Loucy (cell line): ENCODE results near the gene TMEM59.

Experiments used
- H2AFZ ChIP-seq: fragments of 200-600 bp; sonication (generic); 2 replicates; pipeline ENCODE4 v1.6.0; 2016; ENCODE audit warnings: antibody characterized with exemption, mild to moderate bottlenecking, low read length, moderate library complexity
- H3F3A ChIP-seq: fragments of 200-600 bp; 2 replicates; pipeline ENCODE4 v1.6.0; 2016; ENCODE audit warnings: antibody characterized with exemption, low read depth, mild to moderate bottlenecking
- H3K27me3 ChIP-seq: fragments of 200-600 bp; sonication (generic); 2 replicates; pipeline ENCODE4 v1.6.1; 2014; ENCODE audit warnings: low read length, mild to moderate bottlenecking; ENCODE audit not compliant: insufficient read depth, poor library complexity, severe bottlenecking
- H3K36me3 ChIP-seq: fragments of 200-600 bp; sonication (generic); 2 replicates; pipeline ENCODE4 v1.6.1; 2016; ENCODE audit warnings: low read length; ENCODE audit not compliant: insufficient read depth
- H3K4me1 ChIP-seq: fragments of 200-600 bp; sonication (generic); 2 replicates; pipeline ENCODE4 v1.5.1; 2014; ENCODE audit warnings: low read length, mild to moderate bottlenecking; ENCODE audit not compliant: insufficient read depth, poor library complexity, severe bottlenecking
- H3K4me2 ChIP-seq: fragments of 200-600 bp; sonication (generic); 2 replicates; pipeline ENCODE4 v1.6.0; 2014; ENCODE audit warnings: antibody characterized with exemption, low read length, low read depth, mild to moderate bottlenecking; ENCODE audit not compliant: poor library complexity, severe bottlenecking
- H3K4me3 ChIP-seq: fragments of 200-600 bp; sonication (generic); 2 replicates; pipeline ENCODE4 v1.5.1; 2014; ENCODE audit warnings: low read length, mild to moderate bottlenecking, mixed read lengths; ENCODE audit not compliant: poor library complexity, severe bottlenecking
- H3K79me2 ChIP-seq: fragments of 200-600 bp; sonication (generic); 2 replicates; pipeline ENCODE4 v1.6.1; 2014; ENCODE audit warnings: low read length; ENCODE audit not compliant: insufficient read depth
- H3K9ac ChIP-seq: fragments of 200-600 bp; sonication (generic); 2 replicates; pipeline ENCODE4 v1.6.0; 2014; ENCODE audit warnings: mild to moderate bottlenecking, low read depth, low read length, moderate library complexity; ENCODE audit not compliant: poor library complexity, severe bottlenecking
- H3K9me2 ChIP-seq: fragments of 200-600 bp; sonication (generic); replicated peaks from 2 replicates; pipeline ENCODE4 v1.6.1; 2016; ENCODE audit warnings: low read depth, low read length, mixed read lengths
- H3K9me3 ChIP-seq: fragments of 200-600 bp; sonication (generic); 2 replicates; pipeline ENCODE4 v1.6.1; 2014; ENCODE audit warnings: mild to moderate bottlenecking, antibody characterized with exemption, low read length, low read depth; ENCODE audit not compliant: insufficient read depth
- H4K20me1 ChIP-seq: fragments of 200-600 bp; sonication (generic); 2 replicates; pipeline ENCODE4 v1.6.0; 2014; ENCODE audit warnings: antibody characterized with exemption, low read length, mild to moderate bottlenecking; ENCODE audit not compliant: insufficient read depth, poor library complexity, severe bottlenecking
- EZH2phosphoT487 ChIP-seq: fragments of 200-600 bp; IDR thresholded peaks from 2 replicates; pipeline ENCODE4 v1.6.1; 2018; ENCODE audit warnings: antibody characterized with exemption, mild to moderate bottlenecking, moderate library complexity, borderline replicate concordance
- TF ChIP-seq, protein P1 (sequence below): fragments of 200-600 bp; sonication (generic); conservative IDR thresholded peaks from 2 replicates; pipeline ENCODE4 v1.5.1; 2014; ENCODE audit warnings: mild to moderate bottlenecking, antibody characterized with exemption, low read length

The TMEM59 gene

GRCh38 chr1:54041806-54042205 is 11.2 kb downstream of the TMEM59 start:
- Histone ChIP-seq H3K9me3 (no peaks in the 10 kb centered on the region), H3K4me2 (no peak overlapping the region), H3K36me3 (peaks cover 77% of the 10 kb centered on the region), H3K9ac (no peak overlapping the region), H3F3A (no peaks in the 10 kb centered on the region; the same call in 1 of the 2 replicates), H4K20me1 (peaks cover 13% of the 10 kb centered on the region), H3K79me2 (peaks cover 24% of the 10 kb centered on the region), H3K27me3 (no peaks in the 10 kb centered on the region), H2AFZ (no peak overlapping the region), H3K4me3 (no peak overlapping the region), H3K9me2 (no peaks in the 10 kb centered on the region), H3K4me1 (peaks cover 3% of the 10 kb centered on the region)
- no peak for TF ChIP-seq EZH2phosphoT487
- TF ChIP-seq, protein P1, sequence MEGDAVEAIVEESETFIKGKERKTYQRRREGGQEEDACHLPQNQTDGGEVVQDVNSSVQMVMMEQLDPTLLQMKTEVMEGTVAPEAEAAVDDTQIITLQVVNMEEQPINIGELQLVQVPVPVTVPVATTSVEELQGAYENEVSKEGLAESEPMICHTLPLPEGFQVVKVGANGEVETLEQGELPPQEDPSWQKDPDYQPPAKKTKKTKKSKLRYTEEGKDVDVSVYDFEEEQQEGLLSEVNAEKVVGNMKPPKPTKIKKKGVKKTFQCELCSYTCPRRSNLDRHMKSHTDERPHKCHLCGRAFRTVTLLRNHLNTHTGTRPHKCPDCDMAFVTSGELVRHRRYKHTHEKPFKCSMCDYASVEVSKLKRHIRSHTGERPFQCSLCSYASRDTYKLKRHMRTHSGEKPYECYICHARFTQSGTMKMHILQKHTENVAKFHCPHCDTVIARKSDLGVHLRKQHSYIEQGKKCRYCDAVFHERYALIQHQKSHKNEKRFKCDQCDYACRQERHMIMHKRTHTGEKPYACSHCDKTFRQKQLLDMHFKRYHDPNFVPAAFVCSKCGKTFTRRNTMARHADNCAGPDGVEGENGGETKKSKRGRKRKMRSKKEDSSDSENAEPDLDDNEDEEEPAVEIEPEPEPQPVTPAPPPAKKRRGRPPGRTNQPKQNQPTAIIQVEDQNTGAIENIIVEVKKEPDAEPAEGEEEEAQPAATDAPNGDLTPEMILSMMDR: no peak

DNA sequence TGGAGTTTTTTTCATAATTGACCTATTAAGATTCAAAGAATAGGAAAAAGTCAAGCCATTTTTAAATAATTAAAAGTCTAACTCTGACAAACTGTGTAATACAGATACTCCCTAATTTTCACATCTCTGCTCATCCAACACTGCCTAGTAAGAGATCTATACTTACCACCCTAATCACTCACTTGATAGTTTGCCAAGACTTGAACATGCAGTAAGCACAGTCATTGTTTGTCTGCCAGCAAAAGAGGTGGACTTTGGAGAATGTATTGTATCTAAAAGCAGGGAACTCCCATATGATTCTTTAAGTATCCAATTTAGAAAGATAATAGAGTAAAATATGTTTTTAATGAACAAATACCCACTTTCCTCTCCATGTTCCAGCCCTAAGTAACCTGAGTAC is 15.5 kb downstream of the TMEM59 start:
- Histone ChIP-seq H4K20me1 (no peaks in the 10 kb centered on the region), H3K4me2 (no peak overlapping the region), H3K9ac (no peak overlapping the region), H3K79me2 (no peaks in the 10 kb centered on the region), H3K27me3 (no peaks in the 10 kb centered on the region), H3F3A (no peaks in the 10 kb centered on the region), H3K4me3 (no peak overlapping the region), H3K9me3 (no peaks in the 10 kb centered on the region), H2AFZ (no peak overlapping the region), H3K36me3 (peaks cover 92% of the 10 kb centered on the region), H3K4me1 (no peaks in the 10 kb centered on the region), H3K9me2 (no peaks in the 10 kb centered on the region)
- TF ChIP-seq, protein P1: no peak
- no peak for TF ChIP-seq EZH2phosphoT487

GRCh38 chr1:54028306-54029251 is 24.4 kb downstream of the TMEM59 start:
- H3K9ac ChIP-seq: no peak overlapping the region
- H3K4me3 ChIP-seq: no peak overlapping the region
- no peaks in the 10 kb centered on the region for H3K4me1 ChIP-seq
- H3K4me2 ChIP-seq: no peak overlapping the region
- H4K20me1 ChIP-seq: no peaks in the 10 kb centered on the region
- no peaks in the 10 kb centered on the region for H3F3A ChIP-seq
- H3K9me3 ChIP-seq: no peaks in the 10 kb centered on the region
- no peak for TF ChIP-seq EZH2phosphoT487
- TF ChIP-seq, protein P1: no peak
- no peaks in the 10 kb centered on the region for H3K9me2 ChIP-seq
- peaks cover 36% of the 10 kb centered on the region; the same call in 1 of the 2 replicates for H3K36me3 ChIP-seq
- no peaks in the 10 kb centered on the region for H3K27me3 ChIP-seq
- no peaks in the 10 kb centered on the region for H3K79me2 ChIP-seq
- H2AFZ ChIP-seq: no peak overlapping the region
